Kidney tubule cell (primary cell): Measurements from ENCODE around the gene DOP1B.

ENCODE experiments used
- DNase-seq: peaks from one replicate; pipeline ENCODE4 v3.0.0-alpha.2; 2018; ENCODE audit warnings: low spot score

The DOP1B gene

DNA sequence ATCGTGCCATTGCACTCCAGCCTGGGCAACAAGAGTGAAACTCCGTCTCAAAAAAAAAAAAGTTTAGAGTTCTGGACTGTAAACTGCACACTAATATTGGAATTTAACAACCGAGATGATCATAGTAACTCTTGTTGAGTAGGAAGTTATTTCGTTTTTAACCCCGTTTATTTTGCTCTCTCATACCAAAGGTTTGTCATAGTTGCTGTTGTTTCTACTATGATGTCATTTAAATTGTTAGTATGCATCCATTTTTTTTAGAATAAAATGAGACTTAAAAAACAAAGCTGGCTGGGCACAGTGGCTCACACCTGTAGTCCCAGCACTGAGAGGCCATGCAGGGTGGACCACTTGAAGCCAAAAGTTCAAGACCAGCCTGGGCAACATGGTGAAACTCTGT is 49.3 kb downstream of the DOP1B start:
- no peak for DNase-seq
